K562 (cell line): ENCODE measurements around the gene UNC119. TPM values are rescaled to one million over a fixed set of nuclear protein-coding genes. Genes with fewer than 3 reads are reported as not detected.
A peak's percentile ranks its signal among the peaks of the same experiment; 100 is the strongest.

Experiments used
- CHD7 ChIP-seq: fragments of 200-600 bp; sonication (generic); IDR thresholded peaks from one replicate; pipeline ENCODE4 v1.6.1; 2012; ENCODE audit warnings: mild to moderate bottlenecking, low read depth, low read length, inconsistent platforms
- ERF ChIP-seq: fragments of 450-650 bp; formaldehyde crosslinking; IDR thresholded peaks from 2 replicates; pipeline ENCODE4 v1.4.0; 2020; ENCODE audit warnings: mild to moderate bottlenecking, mixed read lengths
- MTA1 ChIP-seq: fragments of 450-650 bp; IDR thresholded peaks from 2 replicates; pipeline ENCODE4 v1.6.1; 2017; ENCODE audit warnings: borderline replicate concordance
- POLR2AphosphoS5 ChIP-seq: IDR thresholded peaks from 2 replicates; pipeline ENCODE4 v1.6.1; 2011; ENCODE audit warnings: mild to moderate bottlenecking, low read depth, low read length, moderate library complexity; ENCODE audit not compliant: control insufficient read depth, insufficient read depth
- POLR3A ChIP-seq: IDR thresholded peaks from 2 replicates; pipeline ENCODE4 v1.6.1; 2011; ENCODE audit warnings: borderline replicate concordance, mild to moderate bottlenecking, moderate library complexity; ENCODE audit not compliant: insufficient read length, insufficient read depth; ENCODE audit errors: extremely low read depth
- TFAM ChIP-seq: fragments of 250-450 bp; sonication (Bioruptor Pico); conservative IDR thresholded peaks from 2 replicates; pipeline ENCODE4 v1.5.0; 2021; ENCODE audit warnings: mild to moderate bottlenecking, moderate library complexity
- THAP7 ChIP-seq: fragments of 250-450 bp; sonication (Bioruptor Pico); IDR thresholded peaks from 2 replicates; pipeline ENCODE4 v1.5.0; 2021
- ZNF311 ChIP-seq: fragments of 250-450 bp; sonication (Bioruptor Pico); IDR thresholded peaks from 2 replicates; pipeline ENCODE4 v1.4.0; 2020; ENCODE audit warnings: mild to moderate bottlenecking, moderate library complexity
- ZNF561 ChIP-seq: fragments of 450-650 bp; formaldehyde crosslinking; conservative IDR thresholded peaks from 2 replicates; pipeline ENCODE4 v1.4.0; 2020; ENCODE audit warnings: mild to moderate bottlenecking, moderate library complexity
- polyA plus RNA-seq, 8 experiments: library from polyadenylated mRNA; depleted of rRNA in 4 of 8; stranded (reverse) in 5 of 8; unstranded in 3 of 8; fragments of >200 nt; fragmentation: Nextera tagmentation in 2 of 8; fragmentation: Illumina TruSeq in 1 of 8; extraction: Ambion mirVana in 2 of 8; extraction: Trizol in 1 of 8; gene quantifications; 2 replicates each; pipeline versions ENCODE4 v1.2.1 to v1.2.3, GENCODE V29; 2011 to 2014; ENCODE audit warnings: inconsistent platforms in 1 of 8, missing spikeins in 1 of 8
- total RNA-seq, 7 experiments: library from RNA; depleted of rRNA in 6 of 7; stranded (reverse); fragments of >200 nt in 6 of 7; fragmentation: Illumina TruSeq in 2 of 7; extraction: Trizol in 2 of 7; gene quantifications; 2 replicates each; pipeline versions ENCODE4 v1.2.1 to v1.2.3, GENCODE V29; 2011 to 2021; ENCODE audit warnings: low replicate concordance in 1 of 7
- TF ChIP-seq, protein P1 (sequence below): fragments of 250-450 bp; sonication (Bioruptor Pico); IDR thresholded peaks from 2 replicates; pipeline ENCODE4 v1.5.0; 2020; ENCODE audit warnings: mild to moderate bottlenecking, borderline replicate concordance
- TF ChIP-seq, protein P2 (sequence below): fragments of 450-650 bp; IDR thresholded peaks from 2 replicates; pipeline ENCODE4 v1.6.1; 2014; ENCODE audit warnings: low read depth, mild to moderate bottlenecking, moderate library complexity, borderline replicate concordance

The UNC119 gene
- total and polyA plus RNA-seq, 9 of the 15 experiments (the other 6 are each of a cell fraction or from before 2014, with no cell fraction given) = 0.37 to 47.7 (median 16.3) TPM

GRCh38 chr17:28576758-28577465, 24.5 kb upstream of the UNC119 start, which contains the start of gene ALDOC (continued):
- TF ChIP-seq CHD7 (no peak), MTA1 (no peak), TFAM (no peak), ERF (peak; percentile 49), ZNF561 (CRISPR knock-in tag) (no peak), ZNF311 (0 out of 2 replicates have a peak, but pooled peaks have one; percentile 54), POLR3A (no peak), THAP7 (no peak), POLR2AphosphoS5 (peak; percentile 65)
- TF ChIP-seq, protein P1, sequence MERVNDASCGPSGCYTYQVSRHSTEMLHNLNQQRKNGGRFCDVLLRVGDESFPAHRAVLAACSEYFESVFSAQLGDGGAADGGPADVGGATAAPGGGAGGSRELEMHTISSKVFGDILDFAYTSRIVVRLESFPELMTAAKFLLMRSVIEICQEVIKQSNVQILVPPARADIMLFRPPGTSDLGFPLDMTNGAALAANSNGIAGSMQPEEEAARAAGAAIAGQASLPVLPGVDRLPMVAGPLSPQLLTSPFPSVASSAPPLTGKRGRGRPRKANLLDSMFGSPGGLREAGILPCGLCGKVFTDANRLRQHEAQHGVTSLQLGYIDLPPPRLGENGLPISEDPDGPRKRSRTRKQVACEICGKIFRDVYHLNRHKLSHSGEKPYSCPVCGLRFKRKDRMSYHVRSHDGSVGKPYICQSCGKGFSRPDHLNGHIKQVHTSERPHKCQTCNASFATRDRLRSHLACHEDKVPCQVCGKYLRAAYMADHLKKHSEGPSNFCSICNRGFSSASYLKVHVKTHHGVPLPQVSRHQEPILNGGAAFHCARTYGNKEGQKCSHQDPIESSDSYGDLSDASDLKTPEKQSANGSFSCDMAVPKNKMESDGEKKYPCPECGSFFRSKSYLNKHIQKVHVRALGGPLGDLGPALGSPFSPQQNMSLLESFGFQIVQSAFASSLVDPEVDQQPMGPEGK (CRISPR knock-in tag) = no peak
- TF ChIP-seq, protein P2, sequence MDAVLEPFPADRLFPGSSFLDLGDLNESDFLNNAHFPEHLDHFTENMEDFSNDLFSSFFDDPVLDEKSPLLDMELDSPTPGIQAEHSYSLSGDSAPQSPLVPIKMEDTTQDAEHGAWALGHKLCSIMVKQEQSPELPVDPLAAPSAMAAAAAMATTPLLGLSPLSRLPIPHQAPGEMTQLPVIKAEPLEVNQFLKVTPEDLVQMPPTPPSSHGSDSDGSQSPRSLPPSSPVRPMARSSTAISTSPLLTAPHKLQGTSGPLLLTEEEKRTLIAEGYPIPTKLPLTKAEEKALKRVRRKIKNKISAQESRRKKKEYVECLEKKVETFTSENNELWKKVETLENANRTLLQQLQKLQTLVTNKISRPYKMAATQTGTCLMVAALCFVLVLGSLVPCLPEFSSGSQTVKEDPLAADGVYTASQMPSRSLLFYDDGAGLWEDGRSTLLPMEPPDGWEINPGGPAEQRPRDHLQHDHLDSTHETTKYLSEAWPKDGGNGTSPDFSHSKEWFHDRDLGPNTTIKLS = no peak
